HCT116 (cell line): Measurements from ENCODE around the gene EIF2AK3. TPM values are rescaled to one million over a fixed set of nuclear protein-coding genes. Genes with fewer than 3 reads are reported as not detected.

Source experiments
- ATAC-seq: fragments of 200-7000 bp; cut with Tn5 transposase; 2 replicates; pipeline ENCODE4 v1.9.1; 2020; ENCODE audit warnings: mild to moderate bottlenecking, moderate library complexity
- BruUV-seq: library from RNA; stranded (reverse); fragments of 400-500 nt; replicated peaks from 2 replicates; lab custom pipeline; 2021; lab: Mats Ljungman, UMichigan
- CTCF ChIA-PET: fragments of 300-600 bp; sonication (Branson Sonifier 250); formaldehyde crosslinking; loops from one replicate; lab custom pipeline; 2021; ENCODE audit warnings: antibody characterized with exemption; lab: Charles Lee
- POLR2A ChIA-PET: fragments of 300-600, 350-600 bp; sonication (Branson Sonifier 250); formaldehyde crosslinking; loops from one replicate; lab custom pipeline; 2021; ENCODE audit warnings: antibody characterized with exemption; lab: Charles Lee
- RAD21 ChIA-PET, 2 experiments: fragments of 300-600 bp; sonication (Branson Sonifier 250); formaldehyde crosslinking; loops; one replicate each; lab custom pipeline; 2023; ENCODE audit warnings: low total read pairs in 2 of 2; ENCODE audit not compliant: uncharacterized antibody in 2 of 2, unreplicated experiment in 2 of 2, low non-redundant PET in 1 of 2; lab: Charles Lee
- DNase-seq: peaks from one replicate; pipeline ENCODE4 v3.0.0-alpha.2; 2010; ENCODE audit warnings: low read depth, low spot score
- H2AFZ ChIP-seq: fragments of 200-600 bp; shearing (Covaris generic), sonication (generic); 2 replicates; pipeline ENCODE4 v1.6.1; 2017; ENCODE audit warnings: low read depth, mixed run types, mixed read lengths, antibody characterized with exemption, low read length; ENCODE audit not compliant: poor library complexity, severe bottlenecking
- H3K27ac ChIP-seq: 2 replicates; pipeline ENCODE4 v1.5.1; 2012; ENCODE audit warnings: low read depth, low read length
- H3K27me3 ChIP-seq: fragments of 200-600 bp; sonication (generic); 2 replicates; pipeline ENCODE4 v1.6.1; 2016; ENCODE audit warnings: mixed run types, low read length, mixed read lengths; ENCODE audit not compliant: insufficient read depth
- H3K36me3 ChIP-seq, 2 experiments: fragments of 200-500 bp in 1 of 2; fragments of 200-600 bp in 1 of 2; sonication (Bioruptor generic) in 1 of 2; sonication (generic) in 1 of 2; 2 replicates each; pipeline versions ENCODE4 v1.5.1 to v1.6.1; 2014 to 2016; ENCODE audit warnings: low read length in 2 of 2, inconsistent platforms in 1 of 2, mixed read lengths in 1 of 2, mixed run types in 1 of 2; ENCODE audit not compliant: insufficient read depth in 2 of 2, control insufficient read depth in 1 of 2
- H3K4me1 ChIP-seq, 2 experiments: fragments of 200-600 bp in 1 of 2; sonication (generic) in 1 of 2; 2 replicates each; pipeline versions ENCODE4 v1.5.1 to v1.6.1; 2012 to 2017; ENCODE audit warnings: low read length in 2 of 2, inconsistent platforms in 1 of 2, mild to moderate bottlenecking in 1 of 2, mixed read lengths in 1 of 2, mixed run types in 1 of 2, moderate library complexity in 1 of 2; ENCODE audit not compliant: insufficient read depth in 2 of 2, control insufficient read depth in 1 of 2
- H3K4me2 ChIP-seq: fragments of 200-600 bp; sonication (generic); 2 replicates; pipeline ENCODE4 v1.6.1; 2017; ENCODE audit warnings: mixed run types, low read length, mixed read lengths
- H3K4me3 ChIP-seq, 2 experiments: fragments of 200-600 bp in 1 of 2; sonication (generic) in 1 of 2; replicated peaks in 1 of 2; 2 replicates each; pipeline ENCODE4 v1.5.1; 2011 to 2016; ENCODE audit warnings: low read length in 2 of 2, control low read depth in 1 of 2, low read depth in 1 of 2, mild to moderate bottlenecking in 1 of 2, mixed read lengths in 1 of 2, mixed run types in 1 of 2
- H3K79me2 ChIP-seq: fragments of 200-600 bp; sonication (generic); 2 replicates; pipeline ENCODE4 v1.6.1; 2017; ENCODE audit warnings: mild to moderate bottlenecking, mixed run types, low read length, moderate library complexity, mixed read lengths; ENCODE audit not compliant: insufficient read depth
- H3K9ac ChIP-seq: fragments of 200-600 bp; sonication (generic); 2 replicates; pipeline ENCODE4 v1.6.1; 2016; ENCODE audit warnings: low read length, mixed read lengths
- H3K9me2 ChIP-seq: fragments of 200-600 bp; sonication (generic), shearing (Covaris generic); 2 replicates; pipeline ENCODE4 v1.6.1; 2017; ENCODE audit warnings: mixed run types, mild to moderate bottlenecking, moderate library complexity; ENCODE audit not compliant: insufficient read depth
- H3K9me3 ChIP-seq, 2 experiments: fragments of 200-500 bp in 1 of 2; fragments of 200-600 bp in 1 of 2; sonication (Bioruptor generic) in 1 of 2; sonication (generic) in 1 of 2; 2 replicates each; pipeline ENCODE4 v1.6.1; 2014 to 2017; ENCODE audit warnings: low read length in 2 of 2, mixed read lengths in 2 of 2, inconsistent platforms in 1 of 2, low read depth in 1 of 2, mild to moderate bottlenecking in 1 of 2, mixed run types in 1 of 2, moderate library complexity in 1 of 2; ENCODE audit not compliant: control insufficient read depth in 1 of 2, insufficient read depth in 1 of 2
- H4K20me1 ChIP-seq: fragments of 200-600 bp; sonication (generic), shearing (Covaris generic); 2 replicates; pipeline ENCODE4 v1.6.1; 2017; ENCODE audit warnings: mixed run types, mild to moderate bottlenecking, moderate library complexity; ENCODE audit not compliant: insufficient read depth
- ELF1 ChIP-seq: IDR thresholded peaks from 2 replicates; pipeline ENCODE4 v1.6.1; 2012; ENCODE audit warnings: low read depth, borderline replicate concordance
- EZH2phosphoT487 ChIP-seq: fragments of 200-600 bp; IDR thresholded peaks from 2 replicates; pipeline ENCODE4 v1.6.1; 2018; ENCODE audit warnings: antibody characterized with exemption, borderline replicate concordance
- YY1 ChIP-seq: IDR thresholded peaks from 2 replicates; pipeline ENCODE4 v1.6.1; 2011; ENCODE audit warnings: low read length, low read depth, moderate library complexity, mild to moderate bottlenecking; ENCODE audit not compliant: insufficient replicate concordance; ENCODE audit errors: extremely low read depth
- intact Hi-C: fragments of 100-400 bp; cut with micrococcal nuclease; formaldehyde crosslinking; loops from 2 replicates; pipeline ENCODE4 v1.10.0; 2022
- total RNA-seq: library from RNA; stranded (reverse); gene quantifications from one replicate; pipeline ENCODE4 v1.2.1, GENCODE V29; 2021; ENCODE audit not compliant: unreplicated experiment
- TF ChIP-seq, protein P1 (sequence below): IDR thresholded peaks from 2 replicates; pipeline ENCODE4 v1.6.1; 2012

EIF2AK3 gene
- total RNA-seq, 1 experiment from 2014 or later: 8.9 TPM

DNA sequence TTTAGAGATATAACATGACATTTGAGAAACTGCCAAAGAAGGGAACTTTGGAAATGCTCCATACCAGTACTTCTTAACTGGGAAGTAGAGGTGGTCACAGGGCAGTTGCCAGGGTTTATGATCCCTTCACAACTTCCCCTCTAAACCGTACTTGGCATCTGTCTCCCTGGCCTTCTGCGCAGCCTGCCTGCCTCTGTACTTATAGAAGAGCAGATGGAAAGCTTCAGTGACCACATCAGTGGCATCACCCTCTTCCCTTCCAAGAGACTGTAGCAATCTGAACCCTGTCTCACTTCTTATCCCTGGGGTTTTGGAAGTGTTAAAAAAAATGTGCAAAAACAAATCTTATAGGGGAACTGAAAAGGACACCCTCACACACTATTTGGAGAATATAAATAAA lies 64.1 kb downstream of the EIF2AK3 start:
- H3K79me2 ChIP-seq: no peaks in the 10 kb centered on the region
- H4K20me1 ChIP-seq: no peaks in the 10 kb centered on the region
- H3K4me3 ChIP-seq: no peak overlapping the region
- H3K4me2 ChIP-seq: no peak overlapping the region
- intact Hi-C loops: no loop called here
- ChIA-PET CTCF (no interaction called here), POLR2A (no interaction called here), RAD21 (no interaction called here)
- no peak overlapping the region for H3K9ac ChIP-seq
- no peaks in the 10 kb centered on the region for H3K27me3 ChIP-seq
- H3K9me3 ChIP-seq: no peaks in the 10 kb centered on the region
- TF ChIP-seq, protein P1, sequence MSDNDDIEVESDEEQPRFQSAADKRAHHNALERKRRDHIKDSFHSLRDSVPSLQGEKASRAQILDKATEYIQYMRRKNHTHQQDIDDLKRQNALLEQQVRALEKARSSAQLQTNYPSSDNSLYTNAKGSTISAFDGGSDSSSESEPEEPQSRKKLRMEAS: no peak
- no peak for TF ChIP-seq YY1
- TF ChIP-seq ELF1: no peak
- H3K9me2 ChIP-seq: no peaks in the 10 kb centered on the region
- no peak overlapping the region for H2AFZ ChIP-seq
- DNase-seq (no peak), ATAC-seq (no peak)
- no peaks in the 10 kb centered on the region for H3K36me3 ChIP-seq
- no peak overlapping the region for H3K27ac ChIP-seq
- H3K4me1 ChIP-seq: no peaks in the 10 kb centered on the region
- no TSS peak for BruUV-seq

GRCh38 chr2:88561646-88562388 lies 65.4 kb downstream of the EIF2AK3 start:
- H3K9me2 ChIP-seq: no peaks in the 10 kb centered on the region
- H2AFZ ChIP-seq: no peak overlapping the region
- DNase-seq (no peak), ATAC-seq (no peak)
- H3K27ac ChIP-seq: no peak overlapping the region
- TF ChIP-seq EZH2phosphoT487: no peak
- no peaks in the 10 kb centered on the region for H3K79me2 ChIP-seq
- H3K9ac ChIP-seq: no peak overlapping the region
- no TSS peak for BruUV-seq
- ChIA-PET RAD21 (no interaction called here), CTCF (no interaction called here), POLR2A (no interaction called here)
- H3K4me2 ChIP-seq: no peak overlapping the region
- no peaks in the 10 kb centered on the region for H4K20me1 ChIP-seq
- H3K4me1 ChIP-seq: no peaks in the 10 kb centered on the region
- H3K9me3 ChIP-seq: no peaks in the 10 kb centered on the region
- no peaks in the 10 kb centered on the region for H3K27me3 ChIP-seq
- intact Hi-C loops: no loop called here
- H3K4me3 ChIP-seq: no peak overlapping the region
- no peaks in the 10 kb centered on the region for H3K36me3 ChIP-seq
